OCI-LY3 (cell line): ENCODE results near the gene TGFB1.
A peak's percentile ranks its signal among the peaks of the same experiment; 100 is the strongest.

ENCODE experiments used
- H2AFZ ChIP-seq: fragments of 200-600, 300-600 bp; shearing (Covaris generic); 2 replicates; pipeline ENCODE4 v1.6.0; 2014; ENCODE audit warnings: antibody characterized with exemption, low read depth, low read length
- H3K27ac ChIP-seq: fragments of 200-600, 300-600 bp; sonication (generic); 2 replicates; pipeline ENCODE4 v1.5.1; 2014; ENCODE audit warnings: mild to moderate bottlenecking, low read length, moderate library complexity, mixed read lengths
- H3K27me3 ChIP-seq: fragments of 200-600, 300-600 bp; sonication (generic); 2 replicates; pipeline ENCODE4 v1.6.1; 2014; ENCODE audit warnings: low read depth, low read length, mixed read lengths
- H3K36me3 ChIP-seq: fragments of 200-600, 300-600 bp; sonication (generic); replicated peaks from 2 replicates; pipeline ENCODE3; 2014; ENCODE audit warnings: low read depth, low read length, mixed read lengths
- H3K4me1 ChIP-seq: fragments of 300-600, 200-600 bp; sonication (generic); 2 replicates; pipeline ENCODE4 v1.6.1; 2014; ENCODE audit warnings: low read length, mixed read lengths
- H3K4me2 ChIP-seq: fragments of 200-600, 300-600 bp; sonication (generic); 2 replicates; pipeline ENCODE4 v1.6.1; 2014; ENCODE audit warnings: low read length, mixed read lengths
- H3K4me3 ChIP-seq: fragments of 300-600, 200-600 bp; sonication (generic); 2 replicates; pipeline ENCODE4 v1.5.1; 2014; ENCODE audit warnings: antibody characterized with exemption, mild to moderate bottlenecking, low read length, moderate library complexity
- H3K79me2 ChIP-seq: fragments of 300-600, 200-600 bp; shearing (Covaris generic); 2 replicates; pipeline ENCODE4 v1.6.1; 2014; ENCODE audit warnings: mild to moderate bottlenecking, low read length, mixed read lengths
- H3K9ac ChIP-seq: fragments of 300-600, 200-600 bp; shearing (Covaris generic); 2 replicates; pipeline ENCODE4 v1.6.0; 2014; ENCODE audit warnings: mild to moderate bottlenecking, low read length, moderate library complexity
- H3K9me3 ChIP-seq: fragments of 200-600, 300-600 bp; shearing (Covaris generic); 2 replicates; pipeline ENCODE4 v1.6.1; 2014; ENCODE audit warnings: low read length, mixed read lengths; ENCODE audit not compliant: insufficient read depth
- H4K20me1 ChIP-seq: fragments of 200-600, 300-600 bp; sonication (generic); 2 replicates; pipeline ENCODE4 v1.6.1; 2016; ENCODE audit warnings: low read length, mixed read lengths; ENCODE audit not compliant: insufficient read depth
- CTCF ChIP-seq: fragments of 200-600, 300-600 bp; sonication (generic); IDR thresholded peaks from 2 replicates; pipeline ENCODE4 v1.5.1; 2014; ENCODE audit warnings: antibody characterized with exemption, low read length, low read depth
- EZH2phosphoT487 ChIP-seq: fragments of 200-600 bp; shearing (Covaris generic); IDR thresholded peaks from 2 replicates; pipeline ENCODE4 v1.6.1; 2018; ENCODE audit warnings: antibody characterized with exemption, mixed run types, low read depth

TGFB1 gene

GRCh38 chr19:41328157-41328841 lies 25.4 kb downstream of the TGFB1 start:
- peaks cover 61% of the 10 kb centered on the region for H3K36me3 ChIP-seq
- H3K4me3 ChIP-seq = no peak overlapping the region
- H3K9me3 ChIP-seq = no peaks in the 10 kb centered on the region
- peak overlapping the region; percentile 16 for H3K27ac ChIP-seq
- peaks cover 39% of the 10 kb centered on the region for H3K79me2 ChIP-seq
- H4K20me1 ChIP-seq = peaks cover 41% of the 10 kb centered on the region
- no peak overlapping the region for H3K9ac ChIP-seq
- peak overlapping the region; percentile 43 for H3K4me2 ChIP-seq
- H3K27me3 ChIP-seq = no peaks in the 10 kb centered on the region
- H3K4me1 ChIP-seq = peaks cover 32% of the 10 kb centered on the region
- TF ChIP-seq CTCF = no peak
- TF ChIP-seq EZH2phosphoT487 = no peak
- no peak overlapping the region for H2AFZ ChIP-seq

- TF ChIP-seq CTCF = no peak
- Histone ChIP-seq H4K20me1 (peaks cover 41% of the 10 kb centered on the region), H3K27me3 (no peaks in the 10 kb centered on the region), H3K36me3 (peaks cover 59% of the 10 kb centered on the region), H3K79me2 (peaks cover 39% of the 10 kb centered on the region), H3K9me3 (no peaks in the 10 kb centered on the region), H3K4me3 (peak overlapping the region; percentile 16; the same call in 1 of the 2 replicates), H3K4me2 (peak overlapping the region; percentile 43), H3K27ac (peak overlapping the region; percentile 21; the same call in 1 of the 2 replicates), H2AFZ (no peak overlapping the region), H3K9ac (no peak overlapping the region), H3K4me1 (peaks cover 32% of the 10 kb centered on the region)
Observed at GRCh38 chr19:41327576-41328156, 26.1 kb downstream of the TGFB1 start.

DNA sequence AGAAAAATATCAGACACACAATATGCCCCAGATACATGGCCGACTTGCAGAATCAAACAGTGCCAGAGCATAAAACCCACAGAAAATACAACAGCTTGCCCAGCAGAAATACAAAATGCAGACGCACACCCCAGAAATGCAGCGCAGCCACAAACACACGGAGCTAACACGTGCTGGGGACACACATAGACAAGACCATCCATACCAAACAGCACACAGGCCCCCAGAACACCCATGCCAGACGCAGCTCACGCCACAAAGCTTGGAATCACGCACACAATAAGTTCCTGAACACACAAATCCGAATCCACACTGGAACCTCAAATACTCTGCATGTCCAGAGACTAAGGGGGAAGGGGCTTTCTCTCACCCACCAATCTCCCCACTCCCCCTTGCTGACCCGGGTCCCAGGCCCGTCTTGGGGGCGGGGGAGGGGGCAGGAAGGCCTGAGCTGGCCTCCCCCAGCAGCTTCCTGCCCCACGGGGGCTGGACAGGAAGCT lies 26.6 kb downstream of the TGFB1 start:
- no peak overlapping the region for H3K4me3 ChIP-seq
- peak overlapping the region; percentile 43; the same call in 1 of the 2 replicates for H3K4me2 ChIP-seq
- H4K20me1 ChIP-seq = peaks cover 39% of the 10 kb centered on the region
- H3K79me2 ChIP-seq = peaks cover 37% of the 10 kb centered on the region
- no peaks in the 10 kb centered on the region for H3K27me3 ChIP-seq
- no peak overlapping the region for H3K9ac ChIP-seq
- no peak for TF ChIP-seq EZH2phosphoT487
- no peak for TF ChIP-seq CTCF
- H2AFZ ChIP-seq = no peak overlapping the region
- H3K27ac ChIP-seq = peak overlapping the region; percentile 21; the same call in 1 of the 2 replicates
- no peaks in the 10 kb centered on the region for H3K9me3 ChIP-seq
- H3K36me3 ChIP-seq = peaks cover 59% of the 10 kb centered on the region
- H3K4me1 ChIP-seq = peaks cover 32% of the 10 kb centered on the region

DNA sequence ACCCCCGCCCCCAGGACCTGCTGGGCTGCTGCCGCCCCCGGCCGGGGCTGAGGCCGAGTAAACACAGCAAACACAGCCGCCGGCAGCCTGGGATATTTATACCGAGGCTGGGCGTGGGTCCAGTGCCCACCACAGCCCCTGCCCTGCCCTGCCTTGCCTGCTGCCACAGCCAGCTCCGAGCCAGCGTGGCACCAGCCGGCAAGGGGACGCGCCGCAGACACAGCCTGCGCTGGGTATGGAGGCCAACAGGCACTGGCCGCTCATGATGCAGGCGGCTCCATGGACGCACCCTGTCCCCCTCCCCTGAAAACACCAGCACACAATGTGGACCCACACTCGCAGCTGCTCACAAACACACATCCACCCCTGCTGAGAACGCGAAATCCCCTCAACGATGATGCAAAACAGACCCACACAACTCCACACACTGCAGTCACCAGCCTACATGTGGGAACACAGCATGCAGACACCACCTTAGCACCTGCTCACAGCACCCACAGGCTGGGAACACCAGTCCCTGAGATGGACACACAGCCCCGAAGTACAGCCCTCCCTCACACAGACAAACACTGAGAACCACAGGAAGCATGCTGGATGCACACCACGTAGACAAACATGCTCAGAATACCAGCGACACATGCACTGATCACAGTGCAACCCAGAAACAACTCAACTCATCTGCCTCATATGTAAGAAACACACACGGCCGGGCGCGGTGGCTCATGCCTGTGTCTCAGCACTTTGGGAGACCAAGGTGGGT lies 27.6 kb downstream of the TGFB1 start:
- Histone ChIP-seq H3K4me3 (no peak overlapping the region), H4K20me1 (peaks cover 38% of the 10 kb centered on the region), H3K4me1 (peaks cover 32% of the 10 kb centered on the region), H3K79me2 (peaks cover 32% of the 10 kb centered on the region), H3K9me3 (no peaks in the 10 kb centered on the region), H3K27ac (no peak overlapping the region), H3K4me2 (no peak overlapping the region), H3K36me3 (peaks cover 55% of the 10 kb centered on the region), H2AFZ (no peak overlapping the region), H3K9ac (no peak overlapping the region), H3K27me3 (no peaks in the 10 kb centered on the region)
- TF ChIP-seq EZH2phosphoT487 = no peak
